Measurements from ENCODE around the gene RBBP5.

DNA sequence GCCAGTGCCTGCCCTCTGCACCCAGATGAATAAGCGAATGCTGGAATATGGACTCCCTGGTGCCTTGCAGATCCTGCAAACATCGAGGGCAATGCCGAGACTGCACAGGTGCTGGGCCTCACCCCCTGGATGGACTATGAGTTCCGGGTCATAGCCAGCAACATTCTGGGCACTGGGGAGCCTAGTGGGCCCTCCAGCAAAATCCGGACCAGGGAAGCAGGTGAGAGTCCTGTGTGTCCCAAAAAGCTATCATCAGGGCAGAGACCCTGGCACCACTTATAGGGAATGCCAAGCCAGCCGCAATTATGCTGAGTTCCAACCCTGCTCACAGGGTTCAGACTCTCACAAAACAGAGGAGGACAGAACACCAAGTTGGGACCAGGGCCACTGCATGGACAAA, 54.7 kb downstream of the RBBP5 start:
- no peak for TF ChIP-seq POLR2A (IDR thresholded peaks at IDR 0.05; ENCODE audit: low read depth, low read length)
- no peak for TF ChIP-seq TAF1 (IDR thresholded peaks at IDR 0.05; ENCODE audit: low read depth, low read length)
- TF ChIP-seq POLR2AphosphoS5 (IDR thresholded peaks at IDR 0.05; ENCODE audit: low read depth, low read length), result no peak
- TF ChIP-seq SPI1 (IDR thresholded peaks at IDR 0.05; ENCODE audit: low read depth, low read length), result no peak
